Dendritic cell treated with granulocyte-macrophage colony-stimulating factor and Interleukin-4, amounts not matched to agents 40 ng/mL and 50 ng/mL, for 4 days (primary cell): ENCODE data around the gene HEG1.

ENCODE experiments used
- H3K27ac Mint-ChIP-seq: one replicate; pipeline ENCODE4 v1.8.0; 2022; ENCODE audit warnings: mild to moderate bottlenecking, mixed read lengths
- H3K27me3 Mint-ChIP-seq: one replicate; pipeline ENCODE4 v1.8.0; 2022; ENCODE audit warnings: mild to moderate bottlenecking, mixed read lengths
- H3K36me3 Mint-ChIP-seq: one replicate; pipeline ENCODE4 v1.8.0; 2022; ENCODE audit warnings: low read depth, mixed read lengths
- H3K4me1 Mint-ChIP-seq: one replicate; pipeline ENCODE4 v1.8.0; 2022; ENCODE audit warnings: low read depth, mixed read lengths
- H3K4me3 Mint-ChIP-seq: one replicate; pipeline ENCODE4 v1.8.0; 2022; ENCODE audit warnings: mild to moderate bottlenecking, moderate library complexity, mixed read lengths
- H3K9me3 Mint-ChIP-seq: one replicate; pipeline ENCODE4 v1.8.0; 2022; ENCODE audit warnings: mixed read lengths
- intact Hi-C: fragments of 100-400 bp; cut with micrococcal nuclease; formaldehyde crosslinking; loops from one replicate; pipeline ENCODE4 v1.15.0; 2022

HEG1 gene

GRCh38 chr3:125061170-125061569 lies 5.4 kb upstream of the HEG1 start:
- Mint-ChIP-seq H3K27me3 (peaks cover 39% of the 10 kb centered on the region), H3K4me3 (no peak overlapping the region), H3K4me1 (peaks cover 9% of the 10 kb centered on the region), H3K36me3 (no peaks in the 10 kb centered on the region), H3K27ac (peak overlapping the region; percentile 8), H3K9me3 (no peaks in the 10 kb centered on the region)
- intact Hi-C loops, result no loop called here

- H3K4me3 Mint-ChIP-seq, result no peak overlapping the region
- H3K27ac Mint-ChIP-seq, result no peak overlapping the region
- H3K4me1 Mint-ChIP-seq, result peaks cover 13% of the 10 kb centered on the region
- H3K27me3 Mint-ChIP-seq, result peaks cover 43% of the 10 kb centered on the region
- H3K36me3 Mint-ChIP-seq, result no peaks in the 10 kb centered on the region
- intact Hi-C loops, result loop anchor here (5.0 kb wide), 1 partner anchor 88 kb away; no protein-coding TSS in a partner anchor
- no peaks in the 10 kb centered on the region for H3K9me3 Mint-ChIP-seq
These were observed 3.9 kb upstream of the HEG1 start for GRCh38 chr3:125059488-125060245.

GRCh38 chr3:125058959-125059358 lies 3.2 kb upstream of the HEG1 start:
- Mint-ChIP-seq H3K36me3 (no peaks in the 10 kb centered on the region), H3K27ac (no peak overlapping the region), H3K9me3 (no peaks in the 10 kb centered on the region), H3K27me3 (peaks cover 47% of the 10 kb centered on the region), H3K4me1 (peaks cover 21% of the 10 kb centered on the region), H3K4me3 (no peak overlapping the region)
- intact Hi-C loops, result loop anchor here (5.0 kb wide), 1 partner anchor 88 kb away; no protein-coding TSS in a partner anchor

- H3K4me1 Mint-ChIP-seq, result peaks cover 25% of the 10 kb centered on the region
- H3K4me3 Mint-ChIP-seq, result no peak overlapping the region
- intact Hi-C loops, result loop anchor here (5.0 kb wide), 1 partner anchor 89 kb away; no protein-coding TSS in a partner anchor
- H3K27ac Mint-ChIP-seq, result no peak overlapping the region
- no peaks in the 10 kb centered on the region for H3K9me3 Mint-ChIP-seq
- peaks cover 3% of the 10 kb centered on the region for H3K36me3 Mint-ChIP-seq
- peaks cover 49% of the 10 kb centered on the region for H3K27me3 Mint-ChIP-seq
These were observed 2.7 kb upstream of the HEG1 start for GRCh38 chr3:125058529-125058928.

- H3K27ac Mint-ChIP-seq, result no peak overlapping the region
- peaks cover 5% of the 10 kb centered on the region for H3K36me3 Mint-ChIP-seq
- H3K9me3 Mint-ChIP-seq, result no peaks in the 10 kb centered on the region
- intact Hi-C loops, result loop anchor here (5.0 kb wide), 1 partner anchor 90 kb away; no protein-coding TSS in a partner anchor
- peaks cover 37% of the 10 kb centered on the region for H3K4me1 Mint-ChIP-seq
- peaks cover 52% of the 10 kb centered on the region for H3K27me3 Mint-ChIP-seq
- H3K4me3 Mint-ChIP-seq, result no peak overlapping the region
These were observed 1.5 kb upstream of the HEG1 start for GRCh38 chr3:125057186-125057850.

- intact Hi-C loops, result loop anchor here (5.0 kb wide), 1 partner anchor 92 kb away; no protein-coding TSS in a partner anchor
- peak overlapping the region; percentile 68 for H3K27ac Mint-ChIP-seq
- H3K4me3 Mint-ChIP-seq, result peak overlapping the region; percentile 82
- H3K4me1 Mint-ChIP-seq, result peaks cover 38% of the 10 kb centered on the region
- no peaks in the 10 kb centered on the region for H3K9me3 Mint-ChIP-seq
- H3K36me3 Mint-ChIP-seq, result peaks cover 7% of the 10 kb centered on the region
- peaks cover 46% of the 10 kb centered on the region for H3K27me3 Mint-ChIP-seq
These were observed 375 bp downstream of the HEG1 start for GRCh38 chr3:125055331-125055912.

- peaks cover 11% of the 10 kb centered on the region for H3K36me3 Mint-ChIP-seq
- H3K4me3 Mint-ChIP-seq, result peak overlapping the region; percentile 82
- H3K27ac Mint-ChIP-seq, result peak overlapping the region; percentile 68
- no peaks in the 10 kb centered on the region for H3K9me3 Mint-ChIP-seq
- intact Hi-C loops, result loop anchor here (5.0 kb wide), 1 partner anchor 93 kb away; no protein-coding TSS in a partner anchor
- H3K4me1 Mint-ChIP-seq, result peaks cover 38% of the 10 kb centered on the region
- peaks cover 42% of the 10 kb centered on the region for H3K27me3 Mint-ChIP-seq
These were observed 1.1 kb downstream of the HEG1 start for GRCh38 chr3:125054449-125055329.

GRCh38 chr3:125054062-125054448 lies 1.7 kb downstream of the HEG1 start:
- Mint-ChIP-seq H3K4me1 (peaks cover 38% of the 10 kb centered on the region), H3K27me3 (peaks cover 41% of the 10 kb centered on the region), H3K27ac (no peak overlapping the region), H3K4me3 (no peak overlapping the region), H3K36me3 (peaks cover 11% of the 10 kb centered on the region), H3K9me3 (no peaks in the 10 kb centered on the region)
- intact Hi-C loops, result no loop called here

GRCh38 chr3:125053304-125053699 lies 2.5 kb downstream of the HEG1 start:
- Mint-ChIP-seq H3K9me3 (no peaks in the 10 kb centered on the region), H3K27me3 (peaks cover 38% of the 10 kb centered on the region), H3K27ac (no peak overlapping the region), H3K4me1 (peaks cover 38% of the 10 kb centered on the region), H3K4me3 (no peak overlapping the region), H3K36me3 (peaks cover 11% of the 10 kb centered on the region)
- intact Hi-C loops, result no loop called here

- intact Hi-C loops, result no loop called here
- peaks cover 38% of the 10 kb centered on the region for H3K4me1 Mint-ChIP-seq
- peaks cover 11% of the 10 kb centered on the region for H3K36me3 Mint-ChIP-seq
- no peaks in the 10 kb centered on the region for H3K9me3 Mint-ChIP-seq
- H3K27me3 Mint-ChIP-seq, result peaks cover 37% of the 10 kb centered on the region
- H3K27ac Mint-ChIP-seq, result no peak overlapping the region
- no peak overlapping the region for H3K4me3 Mint-ChIP-seq
These were observed 3.0 kb downstream of the HEG1 start for GRCh38 chr3:125052624-125053303.

GRCh38 chr3:125051715-125052581 lies 3.8 kb downstream of the HEG1 start:
- H3K9me3 Mint-ChIP-seq, result no peaks in the 10 kb centered on the region
- peaks cover 32% of the 10 kb centered on the region for H3K27me3 Mint-ChIP-seq
- intact Hi-C loops, result no loop called here
- H3K4me1 Mint-ChIP-seq, result peaks cover 38% of the 10 kb centered on the region
- peaks cover 11% of the 10 kb centered on the region for H3K36me3 Mint-ChIP-seq
- H3K27ac Mint-ChIP-seq, result peak overlapping the region; percentile 63
- peak overlapping the region; percentile 24 for H3K4me3 Mint-ChIP-seq

- intact Hi-C loops, result no loop called here
- Mint-ChIP-seq H3K27ac (peak overlapping the region; percentile 63), H3K4me3 (no peak overlapping the region), H3K36me3 (peaks cover 11% of the 10 kb centered on the region), H3K9me3 (no peaks in the 10 kb centered on the region), H3K4me1 (peaks cover 38% of the 10 kb centered on the region), H3K27me3 (peaks cover 28% of the 10 kb centered on the region)
These were observed 4.6 kb downstream of the HEG1 start for GRCh38 chr3:125051205-125051604.
